NOMO-1 treated with dmso at 0.1 percent for 144 hours (cell line): Measurements from ENCODE around the gene OLIG2.

Source experiments
- DNase-seq: peaks from one replicate; lab custom pipeline; 2025; ENCODE audit not compliant: unreplicated experiment; lab: John Stamatoyannopoulos, UW

The OLIG2 gene

GRCh38 chr21:33032434-33033047 lies 6.8 kb downstream of the OLIG2 start:
- DNase-seq = no peak

- no peak for DNase-seq
These were observed 7.6 kb downstream of the OLIG2 start for GRCh38 chr21:33033094-33033951.

GRCh38 chr21:33033961-33034413 lies 8.3 kb downstream of the OLIG2 start:
- DNase-seq = no peak

GRCh38 chr21:33035147-33035546 lies 9.4 kb downstream of the OLIG2 start:
- DNase-seq = no peak

GRCh38 chr21:33036430-33037162 lies 10.9 kb downstream of the OLIG2 start:
- peak; percentile 86 for DNase-seq

- DNase-seq = no peak
These were observed 11.8 kb downstream of the OLIG2 start for GRCh38 chr21:33037501-33037900.

- no peak for DNase-seq
These were observed 13.8 kb downstream of the OLIG2 start for GRCh38 chr21:33039536-33039935.

- DNase-seq = no peak
These were observed 14.5 kb downstream of the OLIG2 start for GRCh38 chr21:33040215-33040614.

- no peak for DNase-seq
These were observed 16.2 kb downstream of the OLIG2 start for GRCh38 chr21:33041981-33042380.

- DNase-seq = no peak
These were observed 17.1 kb downstream of the OLIG2 start for GRCh38 chr21:33042812-33043211.

GRCh38 chr21:33046455-33046854 lies 20.7 kb downstream of the OLIG2 start:
- no peak for DNase-seq

GRCh38 chr21:33047231-33047630 lies 21.5 kb downstream of the OLIG2 start:
- DNase-seq = no peak

- no peak for DNase-seq
These were observed 26.2 kb downstream of the OLIG2 start for GRCh38 chr21:33051925-33052324.

GRCh38 chr21:33053951-33054350 lies 28.2 kb downstream of the OLIG2 start:
- DNase-seq = no peak

- no peak for DNase-seq
These were observed 30.3 kb downstream of the OLIG2 start for GRCh38 chr21:33055991-33056390.

GRCh38 chr21:33057385-33057940 lies 31.7 kb downstream of the OLIG2 start:
- no peak for DNase-seq

- no peak for DNase-seq
These were observed 32.8 kb downstream of the OLIG2 start for GRCh38 chr21:33058527-33058926.

- no peak for DNase-seq
These were observed 33.2 kb downstream of the OLIG2 start for GRCh38 chr21:33058957-33059356.

GRCh38 chr21:33059380-33059841 lies 33.7 kb downstream of the OLIG2 start:
- peak; percentile 98 for DNase-seq

GRCh38 chr21:33061233-33061632 lies 35.5 kb downstream of the OLIG2 start:
- no peak for DNase-seq

- DNase-seq = no peak
These were observed 37.7 kb downstream of the OLIG2 start for GRCh38 chr21:33063375-33063883.
